DOHH2 (cell line): Measurements from ENCODE around the gene TAGLN2.

Experiments
- H3F3A ChIP-seq: fragments of 200-600 bp; sonication (generic), shearing (Covaris generic); 2 replicates; pipeline ENCODE4 v1.6.0; 2016; ENCODE audit warnings: antibody characterized with exemption, mild to moderate bottlenecking; ENCODE audit not compliant: control insufficient read depth, insufficient read depth
- H3K27ac ChIP-seq: fragments of 200-600 bp; sonication (generic); 2 replicates; pipeline ENCODE4 v1.5.1; 2014; ENCODE audit warnings: low read depth, mild to moderate bottlenecking, low read length, moderate library complexity
- H3K27me3 ChIP-seq: fragments of 200-600 bp; sonication (generic); 2 replicates; pipeline ENCODE4 v1.6.1; 2014; ENCODE audit warnings: mild to moderate bottlenecking, low read length, mixed read lengths; ENCODE audit not compliant: control insufficient read depth
- H3K36me3 ChIP-seq: fragments of 200-600 bp; sonication (generic); 2 replicates; pipeline ENCODE4 v1.6.1; 2014; ENCODE audit warnings: mild to moderate bottlenecking, low read length, moderate library complexity, mixed read lengths; ENCODE audit not compliant: control insufficient read depth
- H3K4me1 ChIP-seq: fragments of 200-600 bp; sonication (generic); 2 replicates; pipeline ENCODE4 v1.6.1; 2014; ENCODE audit warnings: mild to moderate bottlenecking, low read length, mixed read lengths; ENCODE audit not compliant: control insufficient read depth
- H3K4me2 ChIP-seq: fragments of 200-600 bp; sonication (generic); 2 replicates; pipeline ENCODE4 v1.6.0; 2014; ENCODE audit warnings: mild to moderate bottlenecking, low read length, moderate library complexity
- H3K4me3 ChIP-seq: fragments of 200-600 bp; sonication (generic); 2 replicates; pipeline ENCODE4 v1.5.1; 2014; ENCODE audit warnings: mild to moderate bottlenecking, low read length, mixed read lengths
- H3K79me2 ChIP-seq: fragments of 200-600 bp; sonication (generic); 2 replicates; pipeline ENCODE4 v1.6.1; 2014; ENCODE audit warnings: mild to moderate bottlenecking, low read length, mixed read lengths; ENCODE audit not compliant: control insufficient read depth
- H3K9me2 ChIP-seq: fragments of 200-600 bp; sonication (generic); replicated peaks from 2 replicates; pipeline ENCODE4 v1.6.1; 2014; ENCODE audit warnings: mild to moderate bottlenecking, low read length, mixed read lengths; ENCODE audit not compliant: control insufficient read depth
- H3K9me3 ChIP-seq: fragments of 200-600 bp; sonication (generic); 2 replicates; pipeline ENCODE4 v1.6.1; 2014; ENCODE audit warnings: antibody characterized with exemption, low read length, mixed read lengths; ENCODE audit not compliant: control insufficient read depth, insufficient read depth
- H4K20me1 ChIP-seq: fragments of 200-600 bp; sonication (generic); 2 replicates; pipeline ENCODE4 v1.6.0; 2014; ENCODE audit warnings: low read depth, mild to moderate bottlenecking, antibody characterized with exemption, low read length, moderate library complexity; ENCODE audit not compliant: control insufficient read depth, insufficient read depth
- CTCF ChIP-seq: fragments of 200-600 bp; sonication (generic); IDR thresholded peaks from one replicate; pipeline ENCODE4 v1.5.1; 2014; ENCODE audit warnings: antibody characterized with exemption, mild to moderate bottlenecking, low read depth, low read length; ENCODE audit not compliant: poor library complexity, severe bottlenecking
- EZH2phosphoT487 ChIP-seq: fragments of 200-600 bp; sonication (generic); IDR thresholded peaks from 2 replicates; pipeline ENCODE4 v1.6.1; 2017; ENCODE audit warnings: borderline replicate concordance, mild to moderate bottlenecking, antibody characterized with exemption, low read length, moderate library complexity, mixed read lengths

TAGLN2 gene

GRCh38 chr1:159920202-159920601 is 5.1 kb downstream of the TAGLN2 start:
- Histone ChIP-seq H3K4me1 (peaks cover 32% of the 10 kb centered on the region), H4K20me1 (peaks cover 25% of the 10 kb centered on the region), H3K27me3 (no peaks in the 10 kb centered on the region), H3K9me2 (no peaks in the 10 kb centered on the region), H3F3A (peaks cover 5% of the 10 kb centered on the region), H3K4me3 (no peak overlapping the region), H3K79me2 (peaks cover 58% of the 10 kb centered on the region), H3K9me3 (no peaks in the 10 kb centered on the region), H3K27ac (no peak overlapping the region), H3K36me3 (peaks cover 90% of the 10 kb centered on the region), H3K4me2 (no peak overlapping the region)
- TF ChIP-seq EZH2phosphoT487 (no peak), CTCF (no peak)

GRCh38 chr1:159919236-159919865 is 6.0 kb downstream of the TAGLN2 start:
- H3K27ac ChIP-seq: no peak overlapping the region
- H4K20me1 ChIP-seq: peaks cover 25% of the 10 kb centered on the region
- no peak overlapping the region for H3K4me2 ChIP-seq

GRCh38 chr1:159918352-159919200 is 6.7 kb downstream of the TAGLN2 start:
- no peak overlapping the region for H3K27ac ChIP-seq
- H3K4me2 ChIP-seq: no peak overlapping the region
- H3F3A ChIP-seq: peaks cover 5% of the 10 kb centered on the region

More at GRCh38 chr1:159919236-159919865, 6.0 kb downstream of the TAGLN2 start:
- Histone ChIP-seq H3F3A (peaks cover 5% of the 10 kb centered on the region), H3K9me2 (no peaks in the 10 kb centered on the region), H3K79me2 (peaks cover 49% of the 10 kb centered on the region), H3K27me3 (no peaks in the 10 kb centered on the region), H3K9me3 (no peaks in the 10 kb centered on the region), H3K36me3 (peaks cover 82% of the 10 kb centered on the region), H3K4me3 (no peak overlapping the region), H3K4me1 (peaks cover 32% of the 10 kb centered on the region)
- TF ChIP-seq EZH2phosphoT487: no peak

More at GRCh38 chr1:159918352-159919200, 6.7 kb downstream of the TAGLN2 start:
- TF ChIP-seq CTCF: no peak
- Histone ChIP-seq H3K9me3 (no peaks in the 10 kb centered on the region), H3K27me3 (no peaks in the 10 kb centered on the region), H3K36me3 (peaks cover 75% of the 10 kb centered on the region), H3K4me1 (peaks cover 29% of the 10 kb centered on the region), H4K20me1 (peaks cover 25% of the 10 kb centered on the region), H3K79me2 (peaks cover 41% of the 10 kb centered on the region), H3K4me3 (no peak overlapping the region), H3K9me2 (no peaks in the 10 kb centered on the region)
